AML-193 (cell line): Measurements from ENCODE around the gene RAD51B.

Experiments
- DNase-seq, 2 experiments: peaks; one replicate each; lab custom pipeline; 2025; lab: John Stamatoyannopoulos, UW

The RAD51B gene

GRCh38 chr14:68594737-68595380 lies 775.3 kb downstream of the RAD51B start:
- no peak for DNase-seq

GRCh38 chr14:68596211-68596610 lies 776.6 kb downstream of the RAD51B start:
- no peak for DNase-seq

GRCh38 chr14:68596701-68597100 lies 777.1 kb downstream of the RAD51B start:
- DNase-seq: no peak

- DNase-seq: no peak
Observed at GRCh38 chr14:68598089-68598488, 778.5 kb downstream of the RAD51B start.

GRCh38 chr14:68598621-68599447 lies 779.3 kb downstream of the RAD51B start:
- peak; percentile 68 to 81 for DNase-seq

- no peak for DNase-seq
Observed at GRCh38 chr14:68599896-68600610, 780.5 kb downstream of the RAD51B start.

- DNase-seq: no peak
Observed at GRCh38 chr14:68602507-68602906, 782.9 kb downstream of the RAD51B start.

- DNase-seq: no peak
Observed at GRCh38 chr14:68603533-68604360, 784.2 kb downstream of the RAD51B start.

- DNase-seq: no peak
Observed at GRCh38 chr14:68604361-68604730, 784.8 kb downstream of the RAD51B start.

GRCh38 chr14:68604822-68605221 lies 785.2 kb downstream of the RAD51B start:
- DNase-seq: no peak

- no peak for DNase-seq
Observed at GRCh38 chr14:68606176-68606575, 786.6 kb downstream of the RAD51B start.

- no peak for DNase-seq
Observed at GRCh38 chr14:68606644-68607043, 787.1 kb downstream of the RAD51B start.

- DNase-seq: no peak
Observed at GRCh38 chr14:68607081-68607866, 787.7 kb downstream of the RAD51B start.

GRCh38 chr14:68607867-68608573 lies 788.4 kb downstream of the RAD51B start:
- DNase-seq: no peak

GRCh38 chr14:68608574-68608962 lies 789.0 kb downstream of the RAD51B start:
- DNase-seq: no peak

- no peak for DNase-seq
Observed at GRCh38 chr14:68609012-68609411, 789.4 kb downstream of the RAD51B start.

GRCh38 chr14:68610251-68610793 lies 790.7 kb downstream of the RAD51B start:
- no peak for DNase-seq

- no peak for DNase-seq
Observed at GRCh38 chr14:68611599-68611998, 792.0 kb downstream of the RAD51B start.

- no peak for DNase-seq
Observed at GRCh38 chr14:68612049-68612448, 792.5 kb downstream of the RAD51B start.

GRCh38 chr14:68616221-68616902 lies 796.8 kb downstream of the RAD51B start:
- DNase-seq: no peak
